Gastroesophageal sphincter (tissue), 3 donors: ENCODE results near the gene CD79B.

Experiments
- CTCF ChIP-seq, 4 experiments: fragments of 200-600 bp in 2 of 4; fragments of 450-650 bp in 2 of 4; sonication (generic) in 1 of 4; IDR thresholded peaks; one replicate each; pipeline ENCODE4 v1.5.1; 2017 to 2019; ENCODE audit warnings: antibody characterized with exemption in 4 of 4, mild to moderate bottlenecking in 2 of 4, moderate library complexity in 2 of 4
- POLR2AphosphoS5 ChIP-seq: sonication (generic); formaldehyde crosslinking; IDR thresholded peaks from one replicate; pipeline ENCODE4 v1.6.1; 2017; ENCODE audit warnings: antibody characterized with exemption

- TF ChIP-seq POLR2AphosphoS5 (no peak), CTCF (IDR thresholded peaks at IDR 0.05) (no peak)
These were observed 9.6 kb upstream of the CD79B start for GRCh38 chr17:63941751-63942150.
